ENCODE results near the gene EID3.

Gene EID3

GRCh38 chr12:104294927-104295668 lies 8.4 kb upstream of the EID3 start:
- peak overlapping the region; percentile 5 for H3K27ac Mint-ChIP-seq
- peaks cover 8% of the 10 kb centered on the region for H3K4me1 Mint-ChIP-seq
- no peaks in the 10 kb centered on the region for H3K9me3 Mint-ChIP-seq
- no peaks in the 10 kb centered on the region for H3K27me3 Mint-ChIP-seq
- DNase-seq (ENCODE audit: low spot score in 2 of 2), result no peak
- no peak overlapping the region for H3K4me3 Mint-ChIP-seq
- H3K36me3 Mint-ChIP-seq, result peaks cover 12% of the 10 kb centered on the region
- ATAC-seq (ENCODE audit: low read depth), result no peak

- H3K4me1 Mint-ChIP-seq, result peaks cover 9% of the 10 kb centered on the region
- no peak overlapping the region for H3K4me3 Mint-ChIP-seq
Observed at GRCh38 chr12:104295954-104296353, 7.6 kb upstream of the EID3 start.

GRCh38 chr12:104296718-104297117 lies 6.8 kb upstream of the EID3 start:
- Mint-ChIP-seq H3K27me3 (no peaks in the 10 kb centered on the region), H3K27ac (no peak overlapping the region), H3K4me3 (no peak overlapping the region), H3K4me1 (peaks cover 9% of the 10 kb centered on the region), H3K36me3 (peaks cover 13% of the 10 kb centered on the region), H3K9me3 (no peaks in the 10 kb centered on the region)
- no peak for DNase-seq (ENCODE audit: low spot score in 2 of 2)
- ATAC-seq (ENCODE audit: low read depth), result no peak

More at GRCh38 chr12:104295954-104296353, 7.6 kb upstream of the EID3 start:
- ATAC-seq (ENCODE audit: low read depth) (no peak), DNase-seq (ENCODE audit: low spot score in 2 of 2) (no peak)
- Mint-ChIP-seq H3K27ac (no peak overlapping the region), H3K27me3 (no peaks in the 10 kb centered on the region), H3K36me3 (peaks cover 13% of the 10 kb centered on the region), H3K9me3 (no peaks in the 10 kb centered on the region)

GRCh38 chr12:104297477-104298113 lies 5.9 kb upstream of the EID3 start:
- peaks cover 10% of the 10 kb centered on the region for H3K36me3 Mint-ChIP-seq
- no peak overlapping the region for H3K27ac Mint-ChIP-seq
- H3K4me1 Mint-ChIP-seq, result peaks cover 9% of the 10 kb centered on the region

GRCh38 chr12:104299842-104300481 lies 3.6 kb upstream of the EID3 start:
- H3K27ac Mint-ChIP-seq, result no peak overlapping the region
- H3K4me3 Mint-ChIP-seq, result no peak overlapping the region
- peaks cover 10% of the 10 kb centered on the region for H3K36me3 Mint-ChIP-seq

More at GRCh38 chr12:104297477-104298113, 5.9 kb upstream of the EID3 start:
- DNase-seq (ENCODE audit: low spot score in 2 of 2) (no peak), ATAC-seq (ENCODE audit: low read depth) (no peak)
- Mint-ChIP-seq H3K27me3 (no peaks in the 10 kb centered on the region), H3K9me3 (no peaks in the 10 kb centered on the region), H3K4me3 (no peak overlapping the region)

GRCh38 chr12:104304261-104305009 lies 896 bp downstream of the EID3 start:
- peak overlapping the region; percentile 97 for H3K27ac Mint-ChIP-seq
- H3K4me3 Mint-ChIP-seq, result peak overlapping the region; percentile 94
- ATAC-seq (ENCODE audit: low read depth) (no peak), DNase-seq (ENCODE audit: low spot score in 2 of 2) (no peak)
- no peaks in the 10 kb centered on the region for H3K9me3 Mint-ChIP-seq
- H3K27me3 Mint-ChIP-seq, result no peaks in the 10 kb centered on the region
- peaks cover 5% of the 10 kb centered on the region for H3K36me3 Mint-ChIP-seq
- peaks cover 33% of the 10 kb centered on the region for H3K4me1 Mint-ChIP-seq

More at GRCh38 chr12:104299842-104300481, 3.6 kb upstream of the EID3 start:
- Mint-ChIP-seq H3K27me3 (no peaks in the 10 kb centered on the region), H3K9me3 (no peaks in the 10 kb centered on the region), H3K4me1 (peaks cover 17% of the 10 kb centered on the region)
- ATAC-seq (ENCODE audit: low read depth) (no peak), DNase-seq (ENCODE audit: low spot score in 2 of 2) (no peak)

GRCh38 chr12:104305349-104305748 lies 1.8 kb downstream of the EID3 start:
- Mint-ChIP-seq H3K27ac (no peak overlapping the region), H3K4me3 (no peak overlapping the region), H3K27me3 (no peaks in the 10 kb centered on the region), H3K9me3 (no peaks in the 10 kb centered on the region), H3K4me1 (peaks cover 32% of the 10 kb centered on the region), H3K36me3 (peaks cover 4% of the 10 kb centered on the region)
- ATAC-seq (ENCODE audit: low read depth) (no peak), DNase-seq (ENCODE audit: low spot score in 2 of 2) (no peak)

- Mint-ChIP-seq H3K4me1 (peaks cover 32% of the 10 kb centered on the region), H3K36me3 (peaks cover 7% of the 10 kb centered on the region)
Observed at GRCh38 chr12:104306376-104306775, 2.8 kb downstream of the EID3 start.

GRCh38 chr12:104306943-104307654 lies 3.6 kb downstream of the EID3 start:
- Mint-ChIP-seq H3K27me3 (no peaks in the 10 kb centered on the region), H3K9me3 (no peaks in the 10 kb centered on the region), H3K4me1 (peaks cover 32% of the 10 kb centered on the region), H3K36me3 (peaks cover 8% of the 10 kb centered on the region), H3K27ac (no peak overlapping the region), H3K4me3 (no peak overlapping the region)
- ATAC-seq (ENCODE audit: low read depth), result no peak
- DNase-seq (ENCODE audit: low spot score in 2 of 2), result no peak

More at GRCh38 chr12:104306376-104306775, 2.8 kb downstream of the EID3 start:
- ATAC-seq (ENCODE audit: low read depth) (no peak), DNase-seq (ENCODE audit: low spot score in 2 of 2) (no peak)
- no peaks in the 10 kb centered on the region for H3K9me3 Mint-ChIP-seq
- no peak overlapping the region for H3K27ac Mint-ChIP-seq
- no peak overlapping the region for H3K4me3 Mint-ChIP-seq
- H3K27me3 Mint-ChIP-seq, result no peaks in the 10 kb centered on the region

GRCh38 chr12:104307655-104308000 lies 4.1 kb downstream of the EID3 start:
- H3K4me1 Mint-ChIP-seq, result peaks cover 32% of the 10 kb centered on the region
- no peak for ATAC-seq (ENCODE audit: low read depth)

GRCh38 chr12:104309446-104309993 lies 6.0 kb downstream of the EID3 start:
- no peaks in the 10 kb centered on the region for H3K9me3 Mint-ChIP-seq
- no peak overlapping the region for H3K27ac Mint-ChIP-seq
- peaks cover 13% of the 10 kb centered on the region for H3K36me3 Mint-ChIP-seq
- H3K4me1 Mint-ChIP-seq, result peaks cover 25% of the 10 kb centered on the region
- DNase-seq (ENCODE audit: low spot score in 2 of 2) (no peak), ATAC-seq (ENCODE audit: low read depth) (no peak)
- no peak overlapping the region for H3K4me3 Mint-ChIP-seq
- H3K27me3 Mint-ChIP-seq, result no peaks in the 10 kb centered on the region

More at GRCh38 chr12:104307655-104308000, 4.1 kb downstream of the EID3 start:
- Mint-ChIP-seq H3K4me3 (no peak overlapping the region), H3K36me3 (peaks cover 8% of the 10 kb centered on the region), H3K27ac (no peak overlapping the region), H3K27me3 (no peaks in the 10 kb centered on the region), H3K9me3 (no peaks in the 10 kb centered on the region)
- no peak for DNase-seq (ENCODE audit: low spot score in 2 of 2)

GRCh38 chr12:104310751-104311633 lies 7.5 kb downstream of the EID3 start:
- Mint-ChIP-seq H3K27me3 (no peaks in the 10 kb centered on the region), H3K4me3 (no peak overlapping the region), H3K4me1 (peaks cover 18% of the 10 kb centered on the region), H3K27ac (no peak overlapping the region), H3K9me3 (no peaks in the 10 kb centered on the region), H3K36me3 (peaks cover 23% of the 10 kb centered on the region)
- DNase-seq (ENCODE audit: low spot score in 2 of 2) (no peak), ATAC-seq (ENCODE audit: low read depth) (no peak)
